ENCODE results near the gene RTEL1. TPM values are rescaled to one million over a fixed set of nuclear protein-coding genes. Genes with fewer than 3 reads are reported as not detected.

RTEL1 gene
- total and polyA plus RNA-seq, 2 donors (not counting 1 experiment from before 2014, with no cell fraction given), result 4.7 to 12.4 TPM

DNA sequence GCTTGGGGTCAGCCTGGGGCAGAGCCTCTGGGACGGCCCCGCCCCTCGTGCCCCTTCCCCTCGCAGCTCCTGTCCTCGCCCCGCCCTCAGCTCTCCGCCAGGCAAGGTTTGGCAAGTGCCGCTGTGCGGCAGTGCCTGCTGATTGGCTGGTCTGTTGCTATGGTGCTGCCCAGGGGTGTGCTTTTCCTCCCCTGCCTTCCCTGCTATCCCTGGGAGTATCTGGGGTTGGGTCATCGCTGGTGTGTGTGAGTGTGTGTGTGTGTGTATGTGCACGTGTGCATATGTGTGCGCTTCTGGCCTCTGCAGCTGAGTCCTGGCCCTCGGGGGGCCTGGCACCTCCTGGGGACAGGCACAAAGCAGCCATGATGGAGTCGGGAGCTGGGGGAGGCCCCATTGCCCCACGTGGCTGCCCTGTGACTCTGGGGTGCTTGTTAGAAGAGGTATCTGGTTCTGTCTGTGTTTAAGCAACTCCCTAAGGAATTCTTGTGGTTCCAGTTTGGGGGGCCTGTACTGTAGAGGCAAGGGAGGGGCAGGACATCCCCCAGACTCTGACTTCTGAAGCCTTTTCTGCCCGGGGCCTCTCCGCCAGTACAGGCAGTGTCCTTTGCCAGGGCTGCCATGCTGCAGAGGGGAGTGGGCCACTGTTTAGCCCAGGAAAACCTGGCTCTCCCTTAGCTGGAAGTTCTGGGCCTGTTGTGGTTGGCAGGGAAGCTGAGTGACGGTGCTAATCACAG, 6.9 kb downstream of the RTEL1 start:
- Histone ChIP-seq H3K4me1 (ENCODE audit: control insufficient read depth, extremely low read depth, insufficient read depth, low read length) (no peaks in the 10 kb centered on the region), H3K9ac (ENCODE audit: insufficient read depth, low read length) (no peak overlapping the region), H3K27ac (ENCODE audit: insufficient read depth, low read length) (peak overlapping the region; percentile 20), H3K27me3 (ENCODE audit: control insufficient read depth, insufficient read depth, low read length) (no peaks in the 10 kb centered on the region), H3K4me3 (replicated peaks in 1 of 4; ENCODE audit: control extremely low read depth in 1 of 4, insufficient read depth in 1 of 4, low read depth in 3 of 4, low read length in 4 of 4) (no peak overlapping the region), H3K4me2 (ENCODE audit: extremely low read depth, insufficient read depth, low read length) (no peak overlapping the region), H4K20me1 (ENCODE audit: control insufficient read depth, extremely low read depth, insufficient read depth, low read length) (no peaks in the 10 kb centered on the region), H3K79me2 (ENCODE audit: control insufficient read depth, insufficient read depth, low read length) (peaks cover 19% of the 10 kb centered on the region), H3K36me3 (ENCODE audit: control insufficient read depth, insufficient read depth, low read length) (peaks cover 31% of the 10 kb centered on the region), H3K9me3 (ENCODE audit: control insufficient read depth, insufficient read depth, low read depth, low read length) (no peaks in the 10 kb centered on the region), H2AFZ (ENCODE audit: low read length) (no peak overlapping the region)
- TF ChIP-seq, protein P1, sequence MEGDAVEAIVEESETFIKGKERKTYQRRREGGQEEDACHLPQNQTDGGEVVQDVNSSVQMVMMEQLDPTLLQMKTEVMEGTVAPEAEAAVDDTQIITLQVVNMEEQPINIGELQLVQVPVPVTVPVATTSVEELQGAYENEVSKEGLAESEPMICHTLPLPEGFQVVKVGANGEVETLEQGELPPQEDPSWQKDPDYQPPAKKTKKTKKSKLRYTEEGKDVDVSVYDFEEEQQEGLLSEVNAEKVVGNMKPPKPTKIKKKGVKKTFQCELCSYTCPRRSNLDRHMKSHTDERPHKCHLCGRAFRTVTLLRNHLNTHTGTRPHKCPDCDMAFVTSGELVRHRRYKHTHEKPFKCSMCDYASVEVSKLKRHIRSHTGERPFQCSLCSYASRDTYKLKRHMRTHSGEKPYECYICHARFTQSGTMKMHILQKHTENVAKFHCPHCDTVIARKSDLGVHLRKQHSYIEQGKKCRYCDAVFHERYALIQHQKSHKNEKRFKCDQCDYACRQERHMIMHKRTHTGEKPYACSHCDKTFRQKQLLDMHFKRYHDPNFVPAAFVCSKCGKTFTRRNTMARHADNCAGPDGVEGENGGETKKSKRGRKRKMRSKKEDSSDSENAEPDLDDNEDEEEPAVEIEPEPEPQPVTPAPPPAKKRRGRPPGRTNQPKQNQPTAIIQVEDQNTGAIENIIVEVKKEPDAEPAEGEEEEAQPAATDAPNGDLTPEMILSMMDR (conservative IDR thresholded peaks at IDR 0.05 in 1 of 2, IDR thresholded peaks at IDR 0.05 in 1 of 2; ENCODE audit: low read depth in 1 of 2, low read length in 2 of 2), result no peak
- TF ChIP-seq EZH2 (IDR thresholded peaks at IDR 0.05; ENCODE audit: low read length, missing control alignments), result no peak
- peak in 1 of 2 donors; percentile 63 for DNase-seq (ENCODE audit: low read depth in 2 of 2)

DNA sequence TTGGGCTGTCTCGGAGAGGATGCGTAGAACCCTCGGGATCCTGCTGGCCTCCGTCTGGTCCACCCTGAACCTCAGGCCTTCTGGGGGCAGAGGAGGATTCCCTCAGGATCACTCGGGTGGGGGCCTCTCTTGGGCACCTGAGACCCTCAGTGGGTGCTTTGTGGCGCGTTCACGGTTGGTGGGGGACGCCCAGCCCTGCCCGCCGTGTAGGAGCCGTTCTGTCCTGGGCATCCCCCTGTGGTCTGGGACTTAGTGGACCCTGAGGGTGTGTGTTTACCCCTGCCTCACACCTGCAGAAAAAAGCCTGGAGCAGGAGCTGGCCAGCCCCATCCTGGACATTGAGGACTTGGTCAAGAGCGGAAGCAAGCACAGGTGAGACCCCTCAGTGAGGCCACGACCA, 7.6 kb downstream of the RTEL1 start:
- Histone ChIP-seq H3K4me2 (ENCODE audit: extremely low read depth, insufficient read depth, low read length) (no peak overlapping the region), H2AFZ (ENCODE audit: low read length) (no peak overlapping the region), H3K9me3 (ENCODE audit: control insufficient read depth, insufficient read depth, low read depth, low read length) (no peaks in the 10 kb centered on the region), H3K4me3 (replicated peaks in 1 of 4; ENCODE audit: control extremely low read depth in 1 of 4, insufficient read depth in 1 of 4, low read depth in 3 of 4, low read length in 4 of 4) (no peak overlapping the region), H3K36me3 (ENCODE audit: control insufficient read depth, insufficient read depth, low read length) (peaks cover 29% of the 10 kb centered on the region), H3K9ac (ENCODE audit: insufficient read depth, low read length) (no peak overlapping the region), H3K27ac (ENCODE audit: insufficient read depth, low read length) (no peak overlapping the region), H3K27me3 (ENCODE audit: control insufficient read depth, insufficient read depth, low read length) (no peaks in the 10 kb centered on the region), H4K20me1 (ENCODE audit: control insufficient read depth, extremely low read depth, insufficient read depth, low read length) (no peaks in the 10 kb centered on the region), H3K79me2 (ENCODE audit: control insufficient read depth, insufficient read depth, low read length) (peaks cover 14% of the 10 kb centered on the region), H3K4me1 (ENCODE audit: control insufficient read depth, extremely low read depth, insufficient read depth, low read length) (no peaks in the 10 kb centered on the region)
- TF ChIP-seq, protein P1 (conservative IDR thresholded peaks at IDR 0.05 in 1 of 2, IDR thresholded peaks at IDR 0.05 in 1 of 2; ENCODE audit: low read depth in 1 of 2, low read length in 2 of 2), result no peak
- no peak for TF ChIP-seq EZH2 (IDR thresholded peaks at IDR 0.05; ENCODE audit: low read length, missing control alignments)
- DNase-seq (ENCODE audit: low read depth in 2 of 2), result no peak

DNA sequence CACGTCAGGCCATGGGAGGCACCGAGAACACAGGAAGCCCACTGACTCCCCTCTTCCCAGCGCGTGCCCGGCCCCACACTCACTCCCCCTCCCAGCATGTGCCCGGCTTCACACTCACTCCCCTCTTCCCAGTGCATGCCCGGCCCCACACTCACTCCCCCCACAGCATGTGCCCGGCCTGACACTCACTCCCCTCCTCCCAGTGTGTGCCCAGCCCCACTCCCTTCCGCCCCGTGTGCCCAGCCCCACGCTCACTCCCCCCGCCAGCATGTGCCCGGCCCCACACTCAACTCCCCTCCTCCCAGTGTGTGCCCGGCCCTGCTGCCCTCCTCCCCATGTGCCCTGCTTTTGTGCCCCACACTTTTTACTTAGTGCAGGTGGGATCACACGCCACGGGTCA, 9.7 kb downstream of the RTEL1 start:
- Histone ChIP-seq H3K9ac (ENCODE audit: insufficient read depth, low read length) (no peak overlapping the region), H3K27me3 (ENCODE audit: control insufficient read depth, insufficient read depth, low read length) (no peaks in the 10 kb centered on the region), H3K4me2 (ENCODE audit: extremely low read depth, insufficient read depth, low read length) (no peak overlapping the region), H3K4me1 (ENCODE audit: control insufficient read depth, extremely low read depth, insufficient read depth, low read length) (no peaks in the 10 kb centered on the region), H3K27ac (ENCODE audit: insufficient read depth, low read length) (no peak overlapping the region), H3K79me2 (ENCODE audit: control insufficient read depth, insufficient read depth, low read length) (peaks cover 6% of the 10 kb centered on the region), H2AFZ (ENCODE audit: low read length) (no peak overlapping the region), H3K36me3 (ENCODE audit: control insufficient read depth, insufficient read depth, low read length) (peaks cover 25% of the 10 kb centered on the region), H4K20me1 (ENCODE audit: control insufficient read depth, extremely low read depth, insufficient read depth, low read length) (no peaks in the 10 kb centered on the region), H3K9me3 (ENCODE audit: control insufficient read depth, insufficient read depth, low read depth, low read length) (no peaks in the 10 kb centered on the region), H3K4me3 (replicated peaks in 1 of 4; ENCODE audit: control extremely low read depth in 1 of 4, insufficient read depth in 1 of 4, low read depth in 3 of 4, low read length in 4 of 4) (no peak overlapping the region)
- TF ChIP-seq, protein P1 (conservative IDR thresholded peaks at IDR 0.05 in 1 of 2, IDR thresholded peaks at IDR 0.05 in 1 of 2; ENCODE audit: low read depth in 1 of 2, low read length in 2 of 2), result no peak
- no peak for TF ChIP-seq EZH2 (IDR thresholded peaks at IDR 0.05; ENCODE audit: low read length, missing control alignments)
- DNase-seq (ENCODE audit: low read depth in 2 of 2), result no peak

All from fibroblast of lung (primary cell).